H9 (cell line): ENCODE results near the gene EVX2. TPM values are rescaled to one million over a fixed set of nuclear protein-coding genes. Genes with fewer than 3 reads are reported as not detected.

Source experiments
- DNase-seq: peaks from one replicate; pipeline ENCODE4 v3.0.0-alpha.2; 2017
- H2AFZ ChIP-seq: one replicate; pipeline ENCODE4 v1.6.1; 2013; ENCODE audit warnings: mild to moderate bottlenecking, low read length, control low read depth, moderate library complexity
- H2AK5ac ChIP-seq: 2 replicates; pipeline ENCODE4 v1.6.1; 2013; ENCODE audit warnings: low read length, control low read depth, mixed read lengths; ENCODE audit not compliant: insufficient read length
- H2BK120ac ChIP-seq: one replicate; pipeline ENCODE4 v1.6.1; 2013; ENCODE audit warnings: low read depth, mild to moderate bottlenecking, low read length, control low read depth, inconsistent platforms; ENCODE audit not compliant: poor library complexity, severe bottlenecking
- H2BK12ac ChIP-seq: 2 replicates; pipeline ENCODE4 v1.6.1; 2013; ENCODE audit warnings: low read length, control low read depth, mixed read lengths, low read depth; ENCODE audit not compliant: insufficient read length
- H2BK15ac ChIP-seq: 2 replicates; pipeline ENCODE4 v1.6.1; 2013; ENCODE audit warnings: low read depth, low read length, control low read depth
- H2BK20ac ChIP-seq: one replicate; pipeline ENCODE4 v1.6.1; 2013; ENCODE audit warnings: low read depth, mild to moderate bottlenecking, low read length, control low read depth, inconsistent platforms; ENCODE audit not compliant: poor library complexity, severe bottlenecking
- H2BK5ac ChIP-seq: 2 replicates; pipeline ENCODE4 v1.6.1; 2013; ENCODE audit warnings: low read length, control low read depth, mixed read lengths; ENCODE audit not compliant: insufficient read length
- H3K14ac ChIP-seq: 2 replicates; pipeline ENCODE4 v1.6.1; 2013; ENCODE audit warnings: low read length, control low read depth; ENCODE audit not compliant: insufficient read depth
- H3K18ac ChIP-seq: 2 replicates; pipeline ENCODE4 v1.6.1; 2013; ENCODE audit warnings: low read depth, mild to moderate bottlenecking, mixed read lengths, low read length, control low read depth; ENCODE audit not compliant: insufficient read length
- H3K23ac ChIP-seq: 2 replicates; pipeline ENCODE4 v1.6.1; 2013; ENCODE audit warnings: low read length, control low read depth, mixed read lengths, low read depth; ENCODE audit not compliant: insufficient read length
- H3K23me2 ChIP-seq: 2 replicates; pipeline ENCODE4 v1.6.1; 2013; ENCODE audit warnings: low read depth, mild to moderate bottlenecking, mixed read lengths, low read length, control low read depth; ENCODE audit not compliant: insufficient read length, poor library complexity, severe bottlenecking
- H3K27ac ChIP-seq: 2 replicates; pipeline ENCODE4 v1.5.1; 2013; ENCODE audit warnings: low read length, control low read depth, mixed read lengths, low read depth; ENCODE audit not compliant: insufficient read length
- H3K27me3 ChIP-seq: 2 replicates; pipeline ENCODE4 v1.6.1; 2013; ENCODE audit warnings: low read length, control low read depth, inconsistent platforms; ENCODE audit not compliant: insufficient read depth
- H3K4ac ChIP-seq: 2 replicates; pipeline ENCODE4 v1.6.1; 2013; ENCODE audit warnings: low read depth, mild to moderate bottlenecking, control low read depth, inconsistent platforms, low read length, moderate library complexity
- H3K4me1 ChIP-seq: 2 replicates; pipeline ENCODE4 v1.6.1; 2013; ENCODE audit warnings: low read length, control low read depth, inconsistent platforms; ENCODE audit not compliant: insufficient read depth
- H3K4me2 ChIP-seq: 2 replicates; pipeline ENCODE4 v1.6.1; 2013; ENCODE audit warnings: low read length, control low read depth, mixed read lengths; ENCODE audit not compliant: insufficient read length, insufficient read depth
- H3K56ac ChIP-seq: 2 replicates; pipeline ENCODE4 v1.6.1; 2013; ENCODE audit warnings: low read depth, mild to moderate bottlenecking, mixed read lengths, low read length, control low read depth; ENCODE audit not compliant: insufficient read length
- H3K79me1 ChIP-seq: 2 replicates; pipeline ENCODE4 v1.6.1; 2013; ENCODE audit warnings: low read depth, mild to moderate bottlenecking, moderate library complexity, low read length, control low read depth, inconsistent platforms; ENCODE audit not compliant: insufficient read depth, poor library complexity, severe bottlenecking
- H3K79me2 ChIP-seq: 2 replicates; pipeline ENCODE4 v1.6.1; 2013; ENCODE audit warnings: low read length, control low read depth, inconsistent platforms; ENCODE audit not compliant: insufficient read depth
- H3K9ac ChIP-seq: 2 replicates; pipeline ENCODE4 v1.6.1; 2013; ENCODE audit warnings: low read length, control low read depth, mixed read lengths; ENCODE audit not compliant: insufficient read length; ENCODE audit errors: extremely low read depth
- H3K9me3 ChIP-seq: one replicate; pipeline ENCODE4 v1.6.1; 2013; ENCODE audit warnings: low read depth, low read length, inconsistent platforms; ENCODE audit not compliant: control insufficient read depth
- H3T11ph ChIP-seq: one replicate; pipeline ENCODE4 v1.6.1; 2013; ENCODE audit warnings: mild to moderate bottlenecking, low read length, control low read depth, inconsistent platforms
- H4K20me1 ChIP-seq: one replicate; pipeline ENCODE4 v1.6.1; 2013; ENCODE audit not compliant: control insufficient read depth, insufficient read length, insufficient read depth
- H4K5ac ChIP-seq: 2 replicates; pipeline ENCODE4 v1.6.1; 2013; ENCODE audit warnings: low read depth, mild to moderate bottlenecking, mixed read lengths, low read length, control low read depth; ENCODE audit not compliant: insufficient read length
- H4K8ac ChIP-seq: replicated peaks from 2 replicates; pipeline ENCODE4 v1.6.1; 2013; ENCODE audit warnings: low read length, control low read depth, mixed read lengths, low read depth; ENCODE audit not compliant: insufficient read length
- H4K91ac ChIP-seq: 2 replicates; pipeline ENCODE4 v1.6.1; 2013; ENCODE audit warnings: low read depth, mild to moderate bottlenecking, moderate library complexity, mixed read lengths, low read length, control low read depth; ENCODE audit not compliant: insufficient read length
- H3K27ac Mint-ChIP-seq, 3 experiments: 2 replicates in 2 of 3; 3 replicates in 1 of 3; pipeline ENCODE4 v1.8.0; 2020 to 2021; ENCODE audit warnings: mixed read lengths in 3 of 3, mild to moderate bottlenecking in 1 of 3, moderate library complexity in 1 of 3
- H3K27me3 Mint-ChIP-seq: 2 replicates; pipeline ENCODE4 v1.8.0; 2021; ENCODE audit warnings: low read depth, mild to moderate bottlenecking, moderate library complexity, mixed read lengths
- H3K36me3 Mint-ChIP-seq, 3 experiments: 2 replicates in 2 of 3; 3 replicates in 1 of 3; pipeline ENCODE4 v1.8.0; 2020 to 2021; ENCODE audit warnings: low read depth in 3 of 3, mixed read lengths in 3 of 3; ENCODE audit not compliant: insufficient read depth in 1 of 3
- H3K4me1 Mint-ChIP-seq, 2 experiments: 2 replicates each; pipeline ENCODE4 v1.8.0; 2020; ENCODE audit warnings: mixed read lengths in 2 of 2
- H3K4me3 Mint-ChIP-seq, 2 experiments: 2 replicates in 1 of 2; 3 replicates in 1 of 2; pipeline ENCODE4 v1.8.0; 2020 to 2021; ENCODE audit warnings: mild to moderate bottlenecking in 2 of 2, mixed read lengths in 2 of 2, moderate library complexity in 1 of 2
- H3K9me3 Mint-ChIP-seq, 2 experiments: 2 replicates in 1 of 2; 3 replicates in 1 of 2; pipeline ENCODE4 v1.8.0; 2020; ENCODE audit warnings: mild to moderate bottlenecking in 2 of 2, mixed read lengths in 2 of 2, moderate library complexity in 1 of 2
- total RNA-seq: library from RNA; stranded (reverse); gene quantifications from 2 replicates; pipeline ENCODE4 v1.2.1, GENCODE V29; 2021
- TF ChIP-seq, protein P1 (sequence below): fragments of 200-600 bp; sonication (generic); conservative IDR thresholded peaks from 3 replicates; pipeline ENCODE4 v1.8.0; 2021; ENCODE audit warnings: antibody characterized with exemption, mild to moderate bottlenecking

The EVX2 gene
- total RNA-seq, 1 experiment from 2014 or later = not detected

- no peaks in the 10 kb centered on the region; the same call in 1 of the 2 replicates for H3K4me1 ChIP-seq
- H2BK15ac ChIP-seq = no peak overlapping the region
- no peak overlapping the region for H3K27ac ChIP-seq
- no peak overlapping the region for H2BK5ac ChIP-seq
- Mint-ChIP-seq H3K27me3 (peaks cover 98% of the 10 kb centered on the region), H3K27ac (no peak overlapping the region), H3K36me3 (no peaks in the 10 kb centered on the region; a peak in 1 of 7 replicates), H3K4me1 (peaks cover 10 to 16% of the 10 kb centered on the region in 2 experiments), H3K4me3 (no peak overlapping the region), H3K9me3 (peaks cover 4% of the 10 kb centered on the region in 2 experiments; a peak in 3 of 5 replicates)
- H3K9me3 ChIP-seq = no peaks in the 10 kb centered on the region
- H4K5ac ChIP-seq = no peak overlapping the region
- H3K4me2 ChIP-seq = no peak overlapping the region
- H3K23ac ChIP-seq = no peak overlapping the region
- no peak overlapping the region for H3K9ac ChIP-seq
- H2BK120ac ChIP-seq = no peak overlapping the region
- H3K4ac ChIP-seq = no peak overlapping the region
- TF ChIP-seq, protein P1, sequence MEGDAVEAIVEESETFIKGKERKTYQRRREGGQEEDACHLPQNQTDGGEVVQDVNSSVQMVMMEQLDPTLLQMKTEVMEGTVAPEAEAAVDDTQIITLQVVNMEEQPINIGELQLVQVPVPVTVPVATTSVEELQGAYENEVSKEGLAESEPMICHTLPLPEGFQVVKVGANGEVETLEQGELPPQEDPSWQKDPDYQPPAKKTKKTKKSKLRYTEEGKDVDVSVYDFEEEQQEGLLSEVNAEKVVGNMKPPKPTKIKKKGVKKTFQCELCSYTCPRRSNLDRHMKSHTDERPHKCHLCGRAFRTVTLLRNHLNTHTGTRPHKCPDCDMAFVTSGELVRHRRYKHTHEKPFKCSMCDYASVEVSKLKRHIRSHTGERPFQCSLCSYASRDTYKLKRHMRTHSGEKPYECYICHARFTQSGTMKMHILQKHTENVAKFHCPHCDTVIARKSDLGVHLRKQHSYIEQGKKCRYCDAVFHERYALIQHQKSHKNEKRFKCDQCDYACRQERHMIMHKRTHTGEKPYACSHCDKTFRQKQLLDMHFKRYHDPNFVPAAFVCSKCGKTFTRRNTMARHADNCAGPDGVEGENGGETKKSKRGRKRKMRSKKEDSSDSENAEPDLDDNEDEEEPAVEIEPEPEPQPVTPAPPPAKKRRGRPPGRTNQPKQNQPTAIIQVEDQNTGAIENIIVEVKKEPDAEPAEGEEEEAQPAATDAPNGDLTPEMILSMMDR = no peak
- no peak overlapping the region for H3K18ac ChIP-seq
- no peaks in the 10 kb centered on the region for H4K20me1 ChIP-seq
- H4K8ac ChIP-seq = no peak overlapping the region
- H3K56ac ChIP-seq = no peak overlapping the region
- no peak for DNase-seq
- H3K79me1 ChIP-seq = no peaks in the 10 kb centered on the region
- H2BK20ac ChIP-seq = no peak overlapping the region
- peaks cover 92% of the 10 kb centered on the region for H3K27me3 ChIP-seq
- no peak overlapping the region for H3T11ph ChIP-seq
- no peak overlapping the region for H2AK5ac ChIP-seq
- peaks cover 8% of the 10 kb centered on the region for H3K23me2 ChIP-seq
- no peak overlapping the region for H2BK12ac ChIP-seq
- H3K79me2 ChIP-seq = no peaks in the 10 kb centered on the region
- no peak overlapping the region for H4K91ac ChIP-seq
- no peak overlapping the region for H3K14ac ChIP-seq
- no peak overlapping the region for H2AFZ ChIP-seq
Observed at GRCh38 chr2:176133389-176133788, 49.6 kb upstream of the EVX2 start.
